AG09309 (cell line): ENCODE measurements around the gene LMO7.

Experiments used
- DNase-seq: peaks from one replicate; pipeline ENCODE4 v3.0.0-alpha.2; 2010; ENCODE audit warnings: low read depth
- H3K4me3 ChIP-seq: 2 replicates; pipeline ENCODE4 v1.5.1; 2011; ENCODE audit warnings: mild to moderate bottlenecking, low read depth, low read length, moderate library complexity; ENCODE audit not compliant: control insufficient read depth
- TF ChIP-seq, protein P1 (sequence below): IDR thresholded peaks from 2 replicates; pipeline ENCODE4 v1.5.1; 2011; ENCODE audit warnings: mild to moderate bottlenecking, low read depth, low read length, inconsistent platforms; ENCODE audit not compliant: insufficient read depth, control insufficient read depth; ENCODE audit errors: missing control alignments

Gene LMO7

DNA sequence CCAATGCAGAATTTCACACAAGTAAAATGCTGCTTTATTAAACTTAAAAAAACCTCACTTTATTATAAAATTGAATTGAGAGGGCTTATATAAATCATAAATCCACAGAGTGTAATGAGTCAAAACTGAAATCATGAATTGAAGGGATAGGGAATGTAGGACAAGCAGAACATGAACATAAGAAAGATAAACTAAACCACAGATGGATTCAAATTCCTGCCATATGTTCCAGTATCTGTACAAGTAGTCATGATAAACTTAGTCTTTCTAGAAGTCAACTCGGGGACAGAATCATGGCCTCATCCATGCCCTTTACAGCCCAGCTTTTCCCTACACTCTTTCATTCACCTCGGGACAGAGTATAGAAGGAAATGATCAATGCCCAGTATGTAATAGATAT is 16.6 kb downstream of the LMO7 start:
- DNase-seq = no peak
- TF ChIP-seq, protein P1, sequence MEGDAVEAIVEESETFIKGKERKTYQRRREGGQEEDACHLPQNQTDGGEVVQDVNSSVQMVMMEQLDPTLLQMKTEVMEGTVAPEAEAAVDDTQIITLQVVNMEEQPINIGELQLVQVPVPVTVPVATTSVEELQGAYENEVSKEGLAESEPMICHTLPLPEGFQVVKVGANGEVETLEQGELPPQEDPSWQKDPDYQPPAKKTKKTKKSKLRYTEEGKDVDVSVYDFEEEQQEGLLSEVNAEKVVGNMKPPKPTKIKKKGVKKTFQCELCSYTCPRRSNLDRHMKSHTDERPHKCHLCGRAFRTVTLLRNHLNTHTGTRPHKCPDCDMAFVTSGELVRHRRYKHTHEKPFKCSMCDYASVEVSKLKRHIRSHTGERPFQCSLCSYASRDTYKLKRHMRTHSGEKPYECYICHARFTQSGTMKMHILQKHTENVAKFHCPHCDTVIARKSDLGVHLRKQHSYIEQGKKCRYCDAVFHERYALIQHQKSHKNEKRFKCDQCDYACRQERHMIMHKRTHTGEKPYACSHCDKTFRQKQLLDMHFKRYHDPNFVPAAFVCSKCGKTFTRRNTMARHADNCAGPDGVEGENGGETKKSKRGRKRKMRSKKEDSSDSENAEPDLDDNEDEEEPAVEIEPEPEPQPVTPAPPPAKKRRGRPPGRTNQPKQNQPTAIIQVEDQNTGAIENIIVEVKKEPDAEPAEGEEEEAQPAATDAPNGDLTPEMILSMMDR = no peak
- no peak overlapping the region for H3K4me3 ChIP-seq

DNA sequence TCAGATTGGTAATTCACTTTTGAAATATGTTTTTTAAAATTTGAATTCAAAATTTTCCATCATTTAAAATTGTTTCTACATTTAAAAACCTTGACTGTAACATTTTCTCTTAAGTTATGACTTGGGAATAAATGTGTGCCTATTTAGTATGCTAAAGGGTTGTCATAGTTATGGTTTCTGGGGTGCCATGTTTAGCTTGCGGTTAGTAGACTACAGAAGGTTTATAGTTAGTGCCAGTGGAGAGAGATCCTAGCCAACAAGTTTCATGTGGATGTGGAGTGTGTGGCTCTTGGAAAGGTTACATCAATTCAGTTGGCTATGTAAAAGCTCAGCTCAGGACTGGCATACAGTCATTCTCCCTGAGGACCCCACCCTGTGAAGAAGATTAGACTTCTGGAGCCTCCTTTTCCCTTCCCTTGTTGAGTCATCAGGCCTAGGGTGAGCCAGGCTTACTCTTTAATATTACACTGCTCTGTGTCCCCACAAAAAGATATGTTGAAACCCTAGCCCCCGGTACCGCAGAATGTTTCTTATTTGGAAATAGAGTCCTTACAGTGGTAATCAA is 20.4 kb downstream of the LMO7 start:
- TF ChIP-seq, protein P1 = no peak
- DNase-seq = no peak
- H3K4me3 ChIP-seq = no peak overlapping the region

DNA sequence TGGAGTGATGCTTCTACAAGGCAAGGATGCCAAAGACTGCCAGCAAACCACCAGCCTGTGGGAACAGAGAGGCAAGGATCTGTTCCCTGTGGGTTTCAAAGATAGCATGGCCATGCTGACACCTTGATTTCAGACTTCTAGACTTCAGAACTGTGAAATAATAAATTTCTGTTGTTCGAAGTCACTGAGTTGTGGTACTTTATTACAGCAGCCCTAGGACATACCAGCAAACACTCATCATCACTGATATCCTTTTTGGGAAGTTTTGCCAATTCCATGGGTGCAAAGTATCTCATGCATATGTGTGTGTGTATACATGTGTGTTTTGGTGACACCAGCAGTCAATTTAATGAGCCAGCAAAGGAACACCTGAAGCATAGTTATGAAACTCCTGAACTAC is 21.0 kb downstream of the LMO7 start:
- DNase-seq = no peak
- no peak overlapping the region for H3K4me3 ChIP-seq
- TF ChIP-seq, protein P1 = no peak

DNA sequence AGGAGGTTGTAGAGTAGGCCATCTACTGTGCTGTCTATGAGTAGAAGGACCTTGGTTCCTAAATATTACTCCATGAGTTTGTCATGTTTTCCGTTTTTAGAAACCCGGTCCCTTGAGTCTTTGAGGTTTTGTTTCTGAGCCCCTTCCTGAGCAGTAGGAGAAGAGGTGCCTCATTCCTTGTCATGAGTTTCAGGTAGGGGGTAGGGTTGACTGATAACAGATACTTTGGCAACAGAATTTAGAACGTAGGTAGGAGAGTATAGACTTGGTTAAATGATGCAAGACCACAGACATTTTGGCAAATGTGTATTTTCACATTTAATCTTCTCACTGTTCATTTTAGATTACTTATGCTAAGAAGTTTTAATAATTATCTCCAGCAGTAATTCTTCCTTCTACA is 24.6 kb downstream of the LMO7 start:
- TF ChIP-seq, protein P1 = no peak
- no peak for DNase-seq
- no peak overlapping the region for H3K4me3 ChIP-seq

DNA sequence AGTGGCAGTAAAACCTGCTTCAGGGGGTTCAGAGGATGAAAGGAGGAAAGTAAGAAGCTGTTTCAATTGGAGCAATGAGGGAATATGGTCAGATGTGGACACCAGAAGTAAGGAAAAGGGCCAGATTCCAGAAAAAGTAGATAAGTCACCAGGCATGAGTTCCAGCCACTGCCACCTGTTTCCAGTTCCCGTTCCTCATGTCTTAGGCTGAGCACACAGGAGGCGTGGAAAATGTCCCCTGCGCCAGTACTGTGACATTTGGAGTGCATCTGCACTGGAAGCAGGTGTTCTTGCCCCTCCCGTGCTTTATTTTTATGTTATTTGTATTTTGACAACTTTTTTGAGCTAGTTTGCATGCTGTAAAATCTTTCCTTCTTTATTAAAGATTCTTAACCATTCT is 25.3 kb downstream of the LMO7 start:
- TF ChIP-seq, protein P1 = no peak
- no peak for DNase-seq
- no peak overlapping the region for H3K4me3 ChIP-seq

DNA sequence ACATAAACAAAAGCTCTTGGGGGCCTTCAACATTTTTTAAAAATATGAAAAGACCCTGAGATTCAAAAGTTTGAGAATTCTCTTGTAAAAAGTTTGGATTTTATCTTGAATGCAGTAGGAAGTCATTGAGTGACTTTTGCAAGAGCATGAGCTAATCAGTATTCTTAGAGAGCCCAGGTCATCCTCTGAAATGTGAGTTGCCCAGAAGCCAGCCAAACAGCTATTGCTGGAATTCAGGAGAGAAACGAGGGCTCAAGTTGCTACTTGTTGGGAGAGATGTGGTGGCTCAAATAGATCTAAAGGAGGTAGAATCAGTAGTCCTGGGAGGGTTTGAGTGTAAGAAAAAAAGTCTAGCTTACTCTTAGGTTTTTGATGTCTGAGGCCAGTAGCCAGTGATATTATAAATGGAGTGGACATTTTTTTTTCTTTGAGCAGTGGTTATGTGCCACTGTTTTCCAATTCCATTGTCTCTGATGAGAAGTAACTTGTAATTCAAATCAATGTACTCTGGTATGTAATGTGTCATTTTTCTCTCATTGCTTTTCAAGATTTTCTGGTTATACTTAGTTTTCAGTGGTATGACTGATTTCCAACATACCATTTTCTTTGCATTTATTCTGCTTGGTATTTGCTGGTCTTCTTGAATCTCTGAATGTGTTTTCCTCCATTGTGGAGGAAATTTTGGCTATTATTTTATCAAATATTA is 30.7 kb downstream of the LMO7 start:
- no peak for DNase-seq
- TF ChIP-seq, protein P1 = no peak

DNA sequence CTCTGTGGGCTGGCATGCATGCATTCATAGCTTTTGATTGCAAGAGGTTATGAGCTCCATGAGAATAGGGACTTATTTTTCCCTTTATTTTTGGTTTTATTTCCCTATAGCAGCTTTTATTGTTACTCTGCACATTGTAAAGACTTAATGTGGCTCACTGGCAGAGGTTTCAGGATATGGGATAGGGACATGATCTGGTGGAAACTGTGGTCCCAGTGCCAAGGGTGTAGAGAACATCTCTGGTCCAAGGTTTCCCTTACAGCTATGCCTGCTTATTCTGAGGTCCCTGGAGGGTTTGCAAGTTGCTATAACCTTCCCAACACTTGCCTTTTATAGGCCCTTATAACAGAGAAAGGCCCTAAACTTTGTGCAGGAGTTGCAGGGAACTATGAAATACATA is 33.6 kb downstream of the LMO7 start:
- TF ChIP-seq, protein P1 = no peak
- no peak overlapping the region for H3K4me3 ChIP-seq
- DNase-seq = no peak

More for the DNA sequence above, 30.7 kb downstream of the LMO7 start:
- no peak overlapping the region for H3K4me3 ChIP-seq
